Measurements from ENCODE around the gene ONECUT3. TPM values are rescaled to one million over a fixed set of nuclear protein-coding genes. Genes with fewer than 3 reads are reported as not detected.
"Not testable (repeated sequence)": the region's sequence is repeated elsewhere in the genome, so short reads cannot be mapped to it uniquely, and the experiment has no call there.

Gene ONECUT3
- total RNA-seq, 1 donor from 2014 or later = 0.94 TPM

DNA sequence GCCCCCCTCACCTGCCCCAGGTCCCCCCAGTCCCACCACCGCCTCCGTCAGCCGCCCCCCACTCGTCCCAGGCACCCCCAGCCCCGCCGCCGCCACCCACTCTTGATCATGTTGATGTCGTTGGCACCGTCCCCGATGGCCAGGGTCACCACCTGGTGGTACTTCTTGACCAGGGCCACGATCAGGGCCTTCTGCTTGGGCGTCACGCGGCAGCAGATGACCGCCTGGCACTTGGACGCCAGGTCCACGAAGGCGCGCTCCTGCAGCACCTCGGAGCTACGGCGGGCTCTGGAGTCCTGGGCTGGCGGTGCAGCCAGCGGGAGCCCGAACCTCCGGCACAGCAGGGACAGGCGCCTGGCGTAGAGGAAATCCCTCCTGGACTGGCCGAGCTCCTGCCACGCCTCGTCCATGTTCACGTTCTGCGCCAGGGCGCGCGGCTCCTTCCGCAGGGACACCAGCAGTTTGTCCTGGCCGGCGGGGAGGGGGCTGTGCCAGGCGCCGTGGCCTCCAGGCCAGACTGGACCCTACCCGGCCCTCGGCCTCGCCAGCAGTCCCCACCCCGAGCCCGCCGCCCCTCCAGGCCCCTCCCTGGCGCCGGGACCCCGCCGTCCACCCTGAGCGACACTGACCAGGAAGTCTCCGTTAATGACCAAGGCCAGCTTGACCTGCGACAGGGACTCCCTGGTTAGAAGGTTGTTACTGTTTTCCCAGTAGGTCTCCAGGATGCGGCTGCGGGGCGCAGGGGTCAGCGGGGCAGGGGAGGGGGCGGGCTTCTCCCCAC is 36.1 kb downstream of the ONECUT3 start:
- H3K4me3 Mint-ChIP-seq = no peak overlapping the region
- TF ChIP-seq, protein P1, sequence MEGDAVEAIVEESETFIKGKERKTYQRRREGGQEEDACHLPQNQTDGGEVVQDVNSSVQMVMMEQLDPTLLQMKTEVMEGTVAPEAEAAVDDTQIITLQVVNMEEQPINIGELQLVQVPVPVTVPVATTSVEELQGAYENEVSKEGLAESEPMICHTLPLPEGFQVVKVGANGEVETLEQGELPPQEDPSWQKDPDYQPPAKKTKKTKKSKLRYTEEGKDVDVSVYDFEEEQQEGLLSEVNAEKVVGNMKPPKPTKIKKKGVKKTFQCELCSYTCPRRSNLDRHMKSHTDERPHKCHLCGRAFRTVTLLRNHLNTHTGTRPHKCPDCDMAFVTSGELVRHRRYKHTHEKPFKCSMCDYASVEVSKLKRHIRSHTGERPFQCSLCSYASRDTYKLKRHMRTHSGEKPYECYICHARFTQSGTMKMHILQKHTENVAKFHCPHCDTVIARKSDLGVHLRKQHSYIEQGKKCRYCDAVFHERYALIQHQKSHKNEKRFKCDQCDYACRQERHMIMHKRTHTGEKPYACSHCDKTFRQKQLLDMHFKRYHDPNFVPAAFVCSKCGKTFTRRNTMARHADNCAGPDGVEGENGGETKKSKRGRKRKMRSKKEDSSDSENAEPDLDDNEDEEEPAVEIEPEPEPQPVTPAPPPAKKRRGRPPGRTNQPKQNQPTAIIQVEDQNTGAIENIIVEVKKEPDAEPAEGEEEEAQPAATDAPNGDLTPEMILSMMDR (conservative IDR thresholded peaks at IDR 0.05) = no peak
- H3K27me3 Mint-ChIP-seq = peaks cover 45% of the 10 kb centered on the region
- H3K36me3 Mint-ChIP-seq = no peaks in the 10 kb centered on the region
- H3K9me3 Mint-ChIP-seq = no peaks in the 10 kb centered on the region
- DNase-seq (ENCODE audit: extremely low spot score, unreplicated experiment) = no peak
- H3K4me1 Mint-ChIP-seq (ENCODE audit: unreplicated experiment) = no peaks in the 10 kb centered on the region
- no peak overlapping the region for H3K27ac Mint-ChIP-seq

DNA sequence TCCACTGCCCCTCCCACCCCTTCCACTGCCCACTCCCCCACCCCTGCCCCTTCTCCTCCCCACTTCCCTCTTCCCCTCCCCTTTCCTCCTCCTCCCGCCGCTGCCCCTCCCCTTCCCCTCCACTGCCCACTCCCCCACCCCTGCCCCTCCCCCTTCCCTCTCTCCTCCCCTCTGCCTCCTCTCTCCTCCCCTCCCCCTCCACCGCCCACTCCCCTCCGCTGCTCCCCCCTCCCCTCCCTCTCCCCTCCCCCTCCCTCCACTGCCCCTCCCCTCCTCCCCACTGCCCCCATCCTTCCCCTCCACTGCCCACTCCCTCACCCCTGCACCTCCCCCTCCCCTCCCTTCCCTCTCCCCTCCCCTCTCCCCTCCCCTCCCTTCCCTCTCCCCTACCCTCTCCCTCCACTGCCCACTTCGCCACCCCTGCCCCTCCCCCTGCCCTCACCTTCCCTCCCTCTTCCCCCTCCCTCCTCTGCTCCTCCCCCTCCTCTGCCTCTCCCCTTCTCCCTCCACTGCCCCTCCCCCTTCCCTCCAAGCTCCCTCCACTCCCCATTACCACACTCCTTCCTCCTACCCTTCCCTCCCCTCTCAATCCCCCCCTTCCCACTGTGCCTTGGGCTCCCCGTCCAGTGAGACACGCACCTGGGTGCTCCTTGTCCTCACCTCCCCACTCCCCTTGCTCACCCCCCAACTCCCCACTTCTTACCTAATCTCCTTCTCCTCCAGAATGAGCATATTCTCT is 36.9 kb downstream of the ONECUT3 start:
- TF ChIP-seq, protein P1 (conservative IDR thresholded peaks at IDR 0.05) = no peak
- Mint-ChIP-seq H3K9me3 (no peaks in the 10 kb centered on the region), H3K4me3 (no peak overlapping the region), H3K4me1 (ENCODE audit: unreplicated experiment) (no peaks in the 10 kb centered on the region), H3K27me3 (peaks cover 41% of the 10 kb centered on the region), H3K27ac (no peak overlapping the region), H3K36me3 (no peaks in the 10 kb centered on the region)
- DNase-seq (ENCODE audit: extremely low spot score, unreplicated experiment) = no peak

DNA sequence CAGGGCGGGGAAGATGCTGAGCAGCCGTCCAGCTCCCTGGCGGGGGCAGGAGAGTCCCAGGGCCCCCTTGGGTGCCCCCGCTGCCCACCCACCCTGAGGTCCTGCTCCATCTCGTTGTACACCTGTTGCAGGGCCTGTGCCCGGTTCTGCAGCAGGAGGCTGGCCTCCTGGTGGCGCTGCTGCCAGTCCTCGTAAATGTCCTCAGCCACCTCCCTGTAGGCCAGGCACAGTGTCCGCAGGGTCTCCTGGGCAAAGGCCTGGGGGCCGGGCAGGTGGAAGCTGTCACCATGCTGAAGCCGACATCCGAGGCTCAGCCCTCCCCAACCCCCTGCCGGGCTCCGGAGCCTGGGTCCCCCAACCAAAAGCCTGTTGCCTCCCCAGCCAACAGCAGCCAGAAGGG is 38.6 kb downstream of the ONECUT3 start:
- Mint-ChIP-seq H3K9me3 (no peaks in the 10 kb centered on the region), H3K27ac (no peak overlapping the region), H3K27me3 (peaks cover 31% of the 10 kb centered on the region)

DNA sequence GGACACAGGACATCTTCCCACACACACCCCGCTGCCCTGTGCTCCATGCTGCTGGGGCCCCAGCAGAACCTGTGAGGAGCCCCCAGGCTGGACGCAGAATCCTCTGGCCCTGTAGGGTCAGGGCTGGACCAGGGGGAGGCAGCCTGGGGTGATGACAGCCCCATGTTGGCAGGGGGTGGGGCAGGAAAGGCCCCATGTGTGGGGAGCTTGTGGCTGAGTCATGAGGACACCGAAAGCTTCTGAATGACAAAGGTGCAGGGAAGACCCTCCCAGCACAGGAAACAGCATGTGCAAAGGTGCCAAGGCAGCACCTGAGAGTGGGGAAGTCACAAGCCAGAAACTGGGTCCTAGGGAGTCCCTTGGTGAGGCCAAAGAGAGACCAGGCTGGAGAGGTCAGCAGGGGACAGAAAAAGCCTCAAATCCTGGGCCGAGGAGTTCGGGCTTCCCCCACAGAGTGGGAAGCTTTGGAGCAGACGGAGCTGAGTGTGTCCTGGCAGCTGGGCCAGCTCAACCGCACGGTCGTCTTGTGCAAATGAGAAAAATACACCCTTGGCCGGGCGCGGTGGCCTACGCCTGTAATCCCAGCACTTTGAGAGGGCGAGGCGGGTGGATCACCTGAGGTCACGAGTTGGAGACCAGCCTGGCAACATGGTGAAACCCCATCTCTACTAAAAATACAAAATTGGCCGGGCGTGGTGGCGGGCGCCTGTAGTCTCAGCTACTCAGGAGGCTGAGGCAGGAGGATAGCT is 41.3 kb downstream of the ONECUT3 start:
- Mint-ChIP-seq H3K9me3 (no peaks in the 10 kb centered on the region), H3K27ac (no peak overlapping the region), H3K4me1 (ENCODE audit: unreplicated experiment) (no peaks in the 10 kb centered on the region), H3K27me3 (peaks cover 19% of the 10 kb centered on the region), H3K4me3 (no peak overlapping the region), H3K36me3 (no peaks in the 10 kb centered on the region)
- TF ChIP-seq, protein P1 (conservative IDR thresholded peaks at IDR 0.05) = no peak
- DNase-seq (ENCODE audit: extremely low spot score, unreplicated experiment) = no peak

More for the DNA sequence above, 38.6 kb downstream of the ONECUT3 start:
- H3K4me1 Mint-ChIP-seq (ENCODE audit: unreplicated experiment) = no peaks in the 10 kb centered on the region
- TF ChIP-seq, protein P1 (conservative IDR thresholded peaks at IDR 0.05) = no peak
- no peak overlapping the region for H3K4me3 Mint-ChIP-seq
- DNase-seq (ENCODE audit: extremely low spot score, unreplicated experiment) = no peak
- H3K36me3 Mint-ChIP-seq = no peaks in the 10 kb centered on the region

DNA sequence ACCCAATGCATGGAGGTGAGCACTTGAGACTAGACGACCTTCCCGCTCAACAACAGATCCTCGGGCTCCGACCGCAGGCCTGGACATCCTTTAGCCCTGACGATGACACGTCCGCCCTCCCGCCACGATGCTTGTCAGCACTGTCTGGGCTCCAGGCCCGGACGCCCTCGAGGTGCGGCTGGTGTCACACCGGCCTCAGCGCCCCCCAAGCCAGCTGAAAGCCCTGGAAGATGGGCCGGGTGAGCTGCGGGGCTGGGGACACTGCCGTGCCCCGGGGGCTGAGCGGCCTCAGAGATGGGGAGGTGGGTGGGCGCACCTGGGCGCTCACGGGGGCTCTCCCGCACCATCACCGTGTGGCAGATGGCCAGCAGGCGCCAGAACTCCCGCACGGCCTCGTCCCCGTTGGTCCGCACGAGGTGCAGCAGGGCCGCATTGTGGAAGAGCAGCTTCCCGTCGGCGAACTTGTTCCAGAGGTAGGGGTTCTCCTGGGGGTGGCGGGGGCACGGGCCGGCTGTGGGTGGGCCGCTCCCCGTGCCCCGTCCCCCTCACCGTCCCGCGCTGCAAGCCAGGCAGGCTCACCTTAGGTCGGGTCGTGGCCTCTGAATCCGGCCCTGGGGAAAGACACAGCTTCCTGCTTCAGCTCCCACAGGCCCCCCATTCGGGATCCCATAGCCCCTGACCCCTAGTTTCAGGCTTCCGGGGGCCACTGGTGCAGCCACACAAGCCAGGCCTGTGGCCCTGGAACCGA is 43.3 kb downstream of the ONECUT3 start:
- no peaks in the 10 kb centered on the region for H3K9me3 Mint-ChIP-seq
- TF ChIP-seq, protein P1 (conservative IDR thresholded peaks at IDR 0.05) = no peak
- H3K36me3 Mint-ChIP-seq = no peaks in the 10 kb centered on the region
- no peaks in the 10 kb centered on the region for H3K4me1 Mint-ChIP-seq (ENCODE audit: unreplicated experiment)
- no peak overlapping the region for H3K27ac Mint-ChIP-seq
- peaks cover 14% of the 10 kb centered on the region for H3K27me3 Mint-ChIP-seq
- H3K4me3 Mint-ChIP-seq = no peak overlapping the region
- no peak for DNase-seq (ENCODE audit: extremely low spot score, unreplicated experiment)

DNA sequence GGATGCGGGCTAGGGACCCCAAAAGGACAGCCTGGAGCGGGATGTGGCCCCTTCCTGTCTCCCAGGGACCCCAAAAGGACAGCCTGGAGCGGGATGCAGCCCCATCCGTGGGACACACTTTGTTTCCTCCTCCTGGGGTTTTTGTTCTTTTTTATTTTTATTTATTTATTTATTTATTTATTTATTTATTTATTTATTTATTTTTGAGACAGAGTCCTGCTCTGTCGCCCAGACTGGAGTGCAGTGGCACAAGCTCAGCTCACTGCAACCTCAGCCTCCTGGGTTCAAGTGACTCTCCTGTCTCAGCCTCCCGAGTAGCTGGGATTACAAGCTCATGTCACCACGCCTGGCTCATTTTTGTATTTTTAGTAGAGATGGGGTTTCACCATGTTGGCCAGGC is 44.0 kb downstream of the ONECUT3 start:
- H3K9me3 Mint-ChIP-seq; H3K4me3 Mint-ChIP-seq; H3K36me3 Mint-ChIP-seq; H3K4me1 Mint-ChIP-seq (ENCODE audit: unreplicated experiment); H3K27ac Mint-ChIP-seq; DNase-seq (ENCODE audit: extremely low spot score, unreplicated experiment): not testable (repeated sequence)
- peaks cover 14% of the 10 kb centered on the region for H3K27me3 Mint-ChIP-seq
